Measurements from ENCODE around the gene CCER1.
"Not testable (repeated sequence)": the region's sequence is repeated elsewhere in the genome, so short reads cannot be mapped to it uniquely, and the experiment has no call there.

The CCER1 gene, protein sequence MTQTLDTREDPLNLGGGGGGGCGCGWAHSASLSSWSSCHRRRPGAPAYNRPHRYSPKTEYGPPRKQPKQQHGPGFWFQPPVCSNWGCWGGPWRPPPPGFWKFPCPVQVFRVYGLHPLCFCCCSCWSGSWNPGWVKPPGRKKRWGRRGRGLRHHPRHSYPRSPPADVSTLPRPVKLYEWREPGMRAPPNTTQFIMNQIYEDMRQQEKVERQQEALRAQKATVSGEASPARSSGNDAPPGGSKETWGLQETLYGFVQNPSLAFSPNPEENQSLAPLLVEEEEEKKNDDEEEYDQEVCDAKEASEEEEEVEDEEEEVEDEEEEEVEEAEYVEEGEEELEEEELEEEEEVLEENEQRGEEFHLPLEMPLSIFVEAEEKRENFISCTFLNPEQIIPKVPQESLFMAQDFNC

DNA sequence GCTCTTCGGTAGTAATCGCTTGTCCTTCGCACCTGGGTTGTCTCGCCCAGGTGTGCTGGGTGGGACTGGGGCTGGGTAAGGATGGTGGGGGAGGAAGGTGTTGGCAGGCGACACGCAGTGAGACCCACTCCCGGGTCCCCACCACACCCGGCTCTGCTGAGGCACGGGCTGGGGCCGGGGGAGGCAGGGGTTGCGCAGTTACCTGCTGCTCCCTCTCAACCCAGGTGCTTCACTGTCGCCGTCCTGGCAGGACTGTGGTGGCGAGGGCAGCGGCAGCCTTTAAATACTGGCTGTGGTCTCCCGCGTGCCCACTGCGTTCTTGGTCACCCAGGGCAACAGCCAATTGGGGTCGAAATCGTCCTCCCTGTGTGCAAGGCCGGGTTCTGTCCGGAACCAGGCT lies at the start of gene CCER1:
CCER1 (minus strand) TSS at position 256 of the 400 bp plus-strand sequence. CDS start 434 bp downstream, outside the sequence.
- DNase-seq: no peak

DNA sequence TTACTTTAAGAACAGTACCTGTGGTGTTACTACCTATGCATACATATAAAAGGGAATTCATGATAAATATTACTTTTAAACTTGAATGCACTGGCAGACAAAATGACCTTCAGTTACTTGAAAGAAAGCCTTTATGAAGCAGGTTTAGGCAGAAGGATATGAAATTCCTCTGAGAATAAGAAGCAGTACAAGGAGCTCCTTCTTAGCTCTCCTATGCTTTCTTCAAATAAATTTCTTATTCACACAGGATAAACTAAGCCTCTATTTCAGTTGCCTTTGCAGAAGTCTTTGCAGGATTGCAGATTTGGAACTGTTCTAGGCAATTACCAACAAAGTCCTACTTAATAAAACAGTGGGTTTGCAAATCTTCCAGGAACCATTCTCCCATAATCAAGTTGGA lies 48.8 kb upstream of the CCER1 start:
- no peak for DNase-seq

DNA sequence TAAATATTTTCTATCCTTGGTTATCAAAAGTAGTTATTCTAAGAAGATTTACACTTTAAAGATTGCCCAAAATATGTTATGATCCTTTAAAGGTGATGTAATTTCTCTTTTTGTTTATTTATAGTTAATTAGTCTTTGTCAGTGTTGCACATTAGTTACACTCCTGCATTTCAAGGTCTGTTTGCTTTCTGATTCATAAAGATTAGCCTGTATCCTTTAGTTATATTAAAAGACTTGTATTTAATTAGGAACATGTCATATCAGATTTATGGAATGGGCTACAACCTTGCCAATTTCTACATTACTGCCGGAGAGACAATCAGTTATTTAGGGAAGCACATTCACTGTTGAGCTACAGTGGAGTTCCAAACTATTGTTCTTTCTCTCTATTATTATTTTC lies 46.3 kb upstream of the CCER1 start:
- no peak for DNase-seq

DNA sequence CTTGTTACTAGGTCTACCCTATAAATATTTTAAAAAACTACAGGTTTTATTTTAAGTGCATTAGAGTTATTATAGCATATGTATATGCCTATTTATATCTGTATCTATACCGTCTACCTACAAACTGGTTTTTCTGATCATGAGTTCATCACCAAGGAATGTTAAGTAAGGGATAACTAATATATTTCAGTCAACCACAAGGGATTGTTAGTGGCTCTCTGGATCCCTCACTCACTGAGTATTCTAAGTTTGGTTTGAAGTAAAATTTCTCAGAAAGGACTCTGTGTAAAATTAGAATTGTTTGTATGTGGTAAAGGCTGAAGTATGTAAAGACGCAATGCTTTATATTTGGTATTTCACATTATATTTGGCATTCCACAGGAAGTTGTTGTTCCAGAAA lies 45.0 kb upstream of the CCER1 start:
- DNase-seq: no peak

DNA sequence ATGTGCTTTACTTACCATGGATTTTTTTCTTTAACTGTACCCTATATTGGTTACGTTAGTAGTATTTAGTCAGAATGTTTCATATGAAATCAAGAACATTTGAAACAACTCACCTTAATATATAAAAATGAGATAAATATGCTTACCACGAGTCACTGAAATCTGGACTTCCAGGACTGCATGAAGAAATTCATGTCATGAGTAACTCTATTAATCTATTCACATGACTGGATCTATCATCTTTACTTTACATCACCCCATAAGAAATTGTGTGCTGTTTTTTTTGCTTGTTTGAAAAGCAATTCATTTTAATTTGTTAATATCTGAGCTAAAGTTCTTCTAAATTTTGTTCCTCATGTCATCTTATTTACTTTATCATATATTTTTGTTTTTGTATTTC lies 44.6 kb upstream of the CCER1 start:
- DNase-seq: no peak

DNA sequence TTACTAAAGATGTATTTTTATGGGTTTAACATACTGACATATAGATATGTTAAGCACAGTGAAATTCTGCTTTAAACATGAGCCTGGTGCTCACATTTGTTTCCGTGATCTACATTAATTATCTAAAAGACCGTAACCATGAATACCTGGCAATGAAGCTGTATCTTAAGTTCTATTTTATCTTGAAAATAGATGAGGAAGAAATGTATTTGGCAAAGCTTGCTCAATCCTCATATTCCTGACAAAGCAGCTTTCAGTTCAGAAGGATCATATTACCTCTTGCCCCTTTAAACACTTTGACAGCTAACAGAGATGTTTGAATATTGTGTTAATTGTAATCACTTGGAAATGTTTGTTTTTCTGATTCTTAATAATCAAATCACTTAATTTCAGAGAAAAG lies 40.0 kb upstream of the CCER1 start:
- DNase-seq: no peak

DNA sequence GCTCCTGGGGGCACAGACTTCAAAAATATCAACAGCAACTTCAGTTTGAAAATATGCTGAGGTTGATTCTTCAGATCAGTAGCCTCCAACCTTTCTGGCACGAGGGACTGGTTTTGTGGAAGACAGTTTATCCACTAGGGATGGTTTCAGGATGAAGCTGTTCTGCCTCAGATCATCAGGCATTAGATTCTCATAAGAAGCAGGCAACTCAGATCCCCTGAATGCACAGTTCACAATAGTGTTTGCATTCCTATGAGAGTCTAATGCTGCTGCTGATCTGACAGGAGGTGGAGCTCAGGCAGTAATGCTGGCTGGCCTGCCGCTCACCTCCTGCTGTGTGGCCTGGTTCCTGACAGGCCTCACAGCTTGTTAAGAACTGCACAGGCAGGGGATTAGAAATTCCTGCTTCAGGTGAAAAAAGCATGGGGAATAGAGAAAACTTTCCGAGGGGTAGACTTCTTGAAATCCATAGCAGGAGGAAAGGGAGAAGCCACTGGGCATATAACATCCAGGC lies 37.0 kb upstream of the CCER1 start:
- no peak for DNase-seq

DNA sequence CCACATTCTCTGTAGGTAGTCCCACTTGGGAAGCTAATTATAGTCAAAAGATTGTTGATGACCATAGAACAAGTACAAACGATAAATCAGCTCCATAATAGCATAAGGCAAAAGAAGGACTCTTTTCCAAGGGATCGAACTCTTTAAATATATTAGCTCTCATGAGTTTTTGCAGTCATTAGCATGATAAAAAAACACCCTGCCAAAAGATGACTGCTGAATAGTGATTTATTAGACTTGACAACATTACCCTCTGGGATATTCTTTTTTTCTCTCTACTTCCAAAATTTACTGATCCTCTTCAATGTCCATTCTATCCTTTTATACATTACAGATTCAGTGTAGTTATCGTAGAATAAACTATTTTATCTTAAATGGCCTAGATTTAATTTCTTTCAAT lies 35.6 kb upstream of the CCER1 start:
- no peak for DNase-seq

DNA sequence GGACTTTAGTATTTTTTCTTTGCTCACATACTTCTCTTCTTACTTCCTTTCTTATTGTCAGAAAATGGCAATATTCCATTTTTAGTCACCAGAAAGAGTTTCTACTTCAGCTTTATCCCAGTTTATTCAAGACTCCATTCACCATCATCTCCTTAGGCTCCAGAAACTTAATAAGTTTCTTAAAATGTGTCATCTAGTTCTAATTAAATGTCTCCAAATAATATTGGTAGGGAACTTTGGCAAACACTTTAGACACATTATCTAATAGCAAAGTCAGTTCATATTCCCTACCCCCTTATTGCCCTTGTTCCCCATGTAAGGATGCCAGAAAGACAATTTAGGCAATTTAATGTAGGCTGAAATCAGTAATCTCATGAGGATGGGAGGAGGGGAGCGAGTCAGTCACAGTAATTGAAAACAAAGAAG lies 34.7 kb upstream of the CCER1 start:
- no peak for DNase-seq

DNA sequence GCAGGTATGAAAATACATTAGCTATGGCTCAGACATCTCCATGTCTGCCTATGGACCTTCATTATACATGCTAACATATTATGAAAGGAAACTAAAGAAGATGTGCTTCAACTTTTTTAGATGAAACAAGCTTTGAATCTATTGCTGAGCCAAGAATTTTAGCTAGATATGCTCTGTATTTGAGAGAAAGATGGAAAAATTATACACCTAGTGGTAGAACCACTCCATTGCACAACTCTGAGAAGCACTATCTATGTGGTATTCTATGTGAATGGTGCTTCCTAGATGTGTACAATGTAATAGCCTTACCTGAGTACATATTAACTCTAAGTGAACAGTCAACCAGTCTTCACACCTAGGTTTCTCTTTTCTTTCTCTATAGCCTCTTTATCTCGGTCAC lies 32.5 kb upstream of the CCER1 start:
- no peak for DNase-seq

DNA sequence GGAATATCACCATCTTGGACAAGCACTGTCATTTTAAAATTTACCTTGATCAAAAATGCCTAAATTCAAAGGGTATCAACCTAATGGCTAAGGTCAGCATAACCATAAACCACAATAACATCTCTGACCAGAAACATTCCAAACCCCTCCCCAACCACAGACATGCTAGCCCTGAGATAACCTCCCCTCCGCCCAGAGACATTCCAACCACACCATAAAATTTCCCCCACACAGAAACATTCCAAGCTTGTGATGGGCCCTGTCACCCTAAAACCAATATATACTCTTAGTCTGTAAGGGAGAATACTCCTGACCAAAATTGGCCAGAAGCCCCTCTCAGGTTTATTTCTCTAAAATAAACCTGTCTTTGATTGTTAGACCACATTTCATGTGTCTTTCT lies 32.1 kb upstream of the CCER1 start:
- DNase-seq: no peak

DNA sequence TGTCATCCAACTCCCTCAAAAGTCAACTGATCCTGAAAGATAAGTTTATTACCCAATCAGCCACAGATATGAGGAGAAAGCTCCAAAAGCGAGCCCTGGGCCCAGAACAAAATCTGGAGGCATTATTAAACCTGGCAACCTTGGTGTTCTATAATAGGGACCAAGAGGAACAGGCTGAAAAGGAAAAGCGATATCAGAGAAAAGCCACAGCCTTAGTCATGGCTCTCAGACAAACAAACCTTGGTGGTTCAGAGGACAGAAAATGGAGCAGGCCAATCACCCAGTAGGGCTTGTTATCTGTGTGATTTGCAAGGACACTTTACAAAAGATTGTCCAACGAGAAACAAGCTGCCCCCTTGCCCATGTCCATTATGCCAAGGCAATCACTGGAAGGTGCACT lies 30.4 kb upstream of the CCER1 start:
- DNase-seq: not testable (repeated sequence)

DNA sequence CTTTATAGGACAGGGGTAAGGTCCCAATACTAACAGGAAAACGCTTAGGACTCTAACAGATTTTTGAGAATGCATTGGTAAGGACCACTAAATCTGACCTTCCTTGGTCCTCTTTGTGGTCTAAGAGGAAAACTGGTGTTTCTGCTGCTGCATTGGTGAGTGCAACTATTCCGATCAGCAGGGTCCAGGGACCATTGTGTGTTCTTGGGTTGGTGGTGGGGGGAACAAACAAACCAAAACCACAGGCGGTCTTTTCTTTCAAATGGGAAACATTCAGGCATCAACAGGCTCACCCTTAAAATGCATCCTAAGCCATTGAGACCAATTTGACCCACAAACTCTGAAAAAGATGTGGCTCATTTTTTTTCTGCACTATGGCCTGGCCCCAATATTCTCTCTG lies 29.1 kb upstream of the CCER1 start:
- no peak for DNase-seq

DNA sequence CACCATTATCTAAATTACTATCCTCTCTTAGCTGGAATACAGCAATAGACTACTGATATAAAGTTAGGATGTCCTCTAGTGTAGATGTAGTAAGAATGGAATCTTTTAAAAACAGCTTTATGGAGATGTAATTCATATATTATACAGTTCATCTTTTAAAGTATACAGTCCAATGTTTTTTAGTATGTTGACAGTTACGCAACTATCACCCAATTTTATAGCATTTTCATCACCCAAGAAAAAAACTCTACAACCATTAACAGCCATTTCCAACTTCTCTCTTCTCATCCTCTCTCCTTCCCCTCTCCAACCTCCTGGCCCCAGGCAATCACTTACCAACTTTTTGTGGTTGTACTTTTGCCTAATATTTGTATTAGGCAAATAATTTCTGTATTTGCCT lies 27.2 kb upstream of the CCER1 start:
- DNase-seq: no peak

DNA sequence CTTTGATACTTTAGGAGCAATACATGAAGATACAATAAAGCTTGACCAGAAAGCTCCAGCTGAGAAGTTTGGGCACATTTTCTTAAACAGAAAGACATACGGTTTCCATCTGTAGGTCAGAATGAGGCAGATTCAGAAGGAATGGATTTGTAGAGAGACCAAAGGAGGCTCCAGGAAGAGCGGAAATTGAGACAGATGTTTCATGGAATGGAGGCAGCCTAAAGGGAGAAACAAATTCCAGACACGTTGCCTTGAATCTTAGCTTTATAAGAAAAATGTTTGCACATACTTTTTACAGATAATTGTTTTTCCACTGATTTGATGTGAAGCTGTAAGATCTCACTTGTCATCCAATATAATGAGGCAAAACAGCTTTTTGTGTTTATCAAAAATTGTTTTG lies 25.0 kb upstream of the CCER1 start:
- DNase-seq: no peak

DNA sequence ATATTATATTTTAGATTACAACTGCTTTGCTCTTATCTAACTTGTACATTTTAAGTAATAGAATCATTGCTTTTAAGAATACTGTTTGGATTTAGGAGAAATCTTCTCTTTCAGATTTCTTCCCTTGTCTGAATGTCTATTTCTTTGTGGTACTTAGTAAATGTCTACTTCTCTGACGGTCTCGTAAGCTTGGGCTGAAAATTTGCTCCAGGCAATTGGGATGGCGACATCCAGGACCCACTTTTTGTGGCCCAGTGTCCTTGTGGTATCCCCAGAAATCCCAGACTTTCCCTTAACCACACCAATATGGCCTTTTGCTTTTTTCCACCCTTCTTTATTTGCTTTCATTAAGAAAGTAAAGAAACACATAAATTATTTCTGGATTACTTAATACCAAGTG lies 24.0 kb upstream of the CCER1 start:
- no peak for DNase-seq

DNA sequence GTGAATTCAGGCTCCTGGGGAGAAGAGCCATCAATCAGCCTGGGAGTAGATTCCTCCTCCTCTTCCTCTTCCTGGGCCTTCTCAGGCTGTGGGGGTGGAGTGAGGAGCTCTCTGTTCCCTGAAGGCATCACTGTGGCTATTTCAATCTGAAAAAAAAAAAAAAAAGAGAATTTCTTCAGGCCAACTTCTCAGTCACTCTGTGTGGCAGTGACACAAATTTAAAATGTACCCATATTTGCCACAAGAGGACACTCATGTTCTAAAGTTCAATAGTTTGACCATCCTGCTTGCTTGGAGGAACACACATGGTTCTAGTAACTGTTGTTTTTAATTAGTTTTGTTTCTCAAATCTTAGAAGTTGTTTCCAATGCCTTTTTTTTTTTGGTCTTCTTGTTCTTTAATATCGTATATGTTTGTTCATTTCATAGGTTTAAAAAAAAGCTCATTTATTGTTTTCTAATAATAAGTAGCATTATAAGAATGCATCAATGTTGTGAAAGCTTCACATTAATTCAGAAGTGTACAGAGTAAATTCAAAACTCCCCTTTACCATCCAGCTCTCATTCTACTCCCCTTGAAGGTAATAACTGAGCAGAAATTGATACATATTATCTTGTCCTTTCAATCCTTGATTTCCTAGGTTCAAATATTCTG lies 23.3 kb upstream of the CCER1 start:
- no peak for DNase-seq

DNA sequence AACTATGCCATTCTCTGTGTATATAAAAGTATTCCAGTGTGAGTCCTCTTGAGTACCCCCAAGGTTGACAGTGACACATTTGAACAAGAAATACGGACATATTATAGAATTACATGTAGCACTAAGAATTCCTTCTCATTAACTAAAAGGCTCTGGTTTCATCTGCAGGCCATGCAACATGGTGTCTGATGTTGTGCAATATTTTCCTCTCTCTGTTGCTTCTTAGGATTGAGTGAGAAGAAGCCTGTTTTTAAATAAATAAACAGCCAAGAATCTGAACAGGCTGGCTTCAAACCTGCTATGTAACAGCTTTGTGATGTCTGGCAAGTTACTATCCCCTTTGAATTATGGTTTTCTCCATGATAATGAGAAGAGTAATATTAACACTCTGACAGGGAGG lies 22.2 kb upstream of the CCER1 start:
- no peak for DNase-seq

DNA sequence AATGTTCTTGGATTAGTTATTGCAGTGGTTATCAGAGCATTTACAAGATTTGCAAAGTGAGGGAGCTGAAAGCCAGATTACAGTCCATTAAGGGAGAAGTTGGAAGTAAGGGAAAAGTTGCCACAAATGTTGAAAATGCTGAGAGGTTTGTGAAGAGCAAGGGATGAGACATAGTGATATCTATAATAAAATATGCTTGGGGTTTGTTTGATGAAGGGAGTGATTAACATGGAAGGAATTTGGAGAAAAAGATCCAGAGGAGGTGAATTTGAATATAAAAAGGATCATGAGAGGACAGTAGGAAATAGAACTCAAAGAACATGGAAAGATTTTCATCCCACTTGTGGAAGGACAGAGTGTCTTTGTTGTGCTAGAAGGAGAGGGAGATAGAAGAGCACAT lies 19.3 kb upstream of the CCER1 start:
- DNase-seq: no peak

DNA sequence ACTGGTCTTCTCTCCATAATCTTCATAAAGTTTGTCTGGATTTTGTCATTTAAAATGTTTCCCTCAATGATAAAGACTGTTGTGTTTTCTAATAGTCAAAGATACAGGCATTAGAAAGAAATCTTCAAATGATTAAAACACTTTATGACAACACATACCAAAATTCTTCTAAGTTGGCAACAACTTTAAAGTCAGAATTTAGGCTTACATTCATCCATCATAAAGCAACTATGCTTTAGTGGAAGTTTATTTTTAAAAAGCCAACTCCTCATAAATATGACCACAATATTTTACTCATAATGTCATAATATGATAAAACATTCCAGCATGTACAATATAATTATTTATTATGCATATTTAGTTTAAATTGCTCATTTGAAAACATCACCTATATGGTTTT lies 17.2 kb upstream of the CCER1 start:
- no peak for DNase-seq

DNA sequence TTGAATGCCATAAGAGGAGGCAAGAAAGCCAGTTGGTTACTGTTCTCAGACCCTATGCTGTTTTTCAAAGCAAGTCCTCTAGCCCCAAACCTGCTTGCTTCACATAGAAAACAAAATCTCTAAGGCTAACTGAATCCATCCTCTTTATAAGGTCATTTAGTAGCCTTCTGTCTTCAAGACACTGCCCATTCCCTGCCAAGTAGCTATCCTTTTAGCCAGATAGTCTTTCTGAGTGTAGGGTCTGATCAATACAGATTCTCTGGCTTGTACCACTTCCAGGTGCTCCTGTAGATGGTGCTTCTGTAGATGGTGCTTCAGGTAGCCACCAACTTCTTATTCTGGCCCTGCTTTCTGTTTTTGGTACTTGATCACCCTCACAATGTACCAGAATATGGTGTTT lies 15.9 kb upstream of the CCER1 start:
- no peak for DNase-seq

DNA sequence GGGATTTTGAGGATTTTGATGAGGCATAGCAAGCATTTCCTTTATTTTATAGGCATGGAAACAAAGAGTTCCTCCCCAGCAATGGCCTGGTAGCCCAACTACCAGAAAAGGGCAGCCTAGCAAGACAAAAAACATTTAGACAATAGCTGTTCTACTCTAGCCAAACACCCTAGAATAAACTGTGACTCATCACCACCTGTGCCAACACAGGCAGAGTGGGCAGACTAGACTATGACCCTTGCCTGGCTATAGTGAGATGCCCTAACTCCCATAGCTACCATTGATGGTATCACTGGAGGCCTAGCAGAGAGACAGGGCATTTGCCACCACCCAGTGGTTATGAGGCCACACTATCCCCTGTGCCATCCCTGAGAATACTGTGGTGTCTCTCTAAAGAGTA lies 15.5 kb upstream of the CCER1 start:
- no peak for DNase-seq

DNA sequence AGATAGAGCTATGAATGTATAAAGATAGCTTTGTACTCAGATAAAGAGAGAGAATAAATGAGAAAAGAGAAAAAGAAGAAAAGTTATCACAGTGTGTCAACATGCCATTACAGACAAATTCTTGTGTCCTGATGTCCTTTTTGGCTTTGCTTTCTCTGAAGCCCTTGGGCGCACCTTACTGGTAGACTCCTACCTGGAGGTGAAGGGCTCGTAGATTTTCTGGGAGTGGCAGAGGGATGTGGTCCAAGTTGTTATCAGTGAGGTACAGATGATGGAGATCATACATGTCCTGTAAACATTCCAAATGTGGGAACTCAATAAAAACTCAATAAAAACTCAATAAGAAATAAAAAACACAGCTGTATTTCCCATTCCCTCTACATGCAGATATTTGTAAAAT lies 14.9 kb upstream of the CCER1 start:
- no peak for DNase-seq

DNA sequence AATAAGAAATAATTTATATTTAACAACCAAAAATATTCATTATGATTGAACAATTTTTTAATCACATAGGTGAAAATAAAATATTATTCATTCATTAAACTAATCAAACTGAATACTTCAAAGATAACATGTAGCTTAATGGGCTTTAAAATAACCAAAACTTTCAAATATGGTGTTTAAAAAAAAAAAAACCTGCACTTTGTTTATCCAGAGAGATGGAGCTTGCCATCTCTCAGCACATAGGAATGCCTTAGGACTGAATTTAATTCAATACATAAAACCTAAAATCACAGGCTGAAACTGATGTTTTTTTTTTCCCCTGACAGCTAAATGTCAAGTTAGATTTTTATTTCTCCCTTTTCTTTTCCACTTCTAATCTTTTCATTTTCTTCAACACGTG lies 14.4 kb upstream of the CCER1 start:
- DNase-seq: no peak

DNA sequence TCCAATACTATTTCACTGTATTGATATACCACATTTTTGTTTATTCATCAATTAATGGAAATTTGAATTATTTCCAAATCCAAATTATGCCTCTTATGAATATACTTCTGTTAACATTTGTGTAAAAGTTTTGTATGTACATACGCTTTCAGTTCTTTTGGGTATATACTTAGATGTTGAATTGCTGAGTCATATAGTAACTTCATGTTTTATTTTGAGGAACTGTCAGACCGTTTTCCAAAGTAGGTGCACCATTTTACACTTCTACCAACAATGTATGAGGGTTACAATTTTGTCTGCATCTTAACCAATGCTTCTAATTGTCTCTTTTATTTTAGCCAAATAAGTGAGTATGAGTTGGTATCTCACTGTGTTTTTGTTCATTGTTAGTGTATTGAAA lies 10.2 kb upstream of the CCER1 start:
- no peak for DNase-seq
